Epithelial cell of umbilical artery (primary cell): ENCODE measurements around the gene PIP4P1. TPM values are rescaled to one million over a fixed set of nuclear protein-coding genes. Genes with fewer than 3 reads are reported as not detected.

ENCODE experiments used
- total RNA-seq: library from RNA; depleted of rRNA; stranded (reverse); fragments of >200 nt; gene quantifications from 2 replicates; pipeline ENCODE4 v1.2.3, GENCODE V29; 2014

PIP4P1 gene
- total RNA-seq, result 18.8 and 21.9 TPM in 2 replicates

GRCh38 chr14:20461225-20462141, at the start of gene PIP4P1:
Gene PIP4P1, minus strand, starts transcription at chr14:20461434. Its CDS starts 109 bp downstream, at chr14:20461325.

GRCh38 chr14:20469242-20469889, 8.1 kb upstream of the PIP4P1 start, which contains the start of gene PNP:
Gene PNP, plus strand, starts transcription at chr14:20469406. Its CDS starts 119 bp downstream, at chr14:20469525.

GRCh38 chr14:20454516-20455354, 6.5 kb downstream of the PIP4P1 start, which contains the start of the genes APEX1 and OSGEP:
Gene APEX1, plus strand, starts transcription at chr14:20455226. Its CDS starts 420 bp downstream, at chr14:20455646.
Gene OSGEP, minus strand, starts transcription at chr14:20454812. Its CDS starts 129 bp downstream, at chr14:20454683.

GRCh38 chr14:20435582-20436362, 25.5 kb downstream of the PIP4P1 start, which contains the start of gene KLHL33:
Gene KLHL33, minus strand, starts transcription at chr14:20436166. Its CDS starts 355 bp downstream, at chr14:20435811.

GRCh38 chr14:20412876-20413743, 48.1 kb downstream of the PIP4P1 start, which contains the start of gene TEP1:
Gene TEP1, minus strand, starts transcription at chr14:20413501. Its CDS starts 5,062 bp downstream, at chr14:20408439.

Other genes with a start within 250 kb of the PIP4P1 start
- not detected in 2 replicates for gene OR11H6, start 237.7 kb downstream of the PIP4P1 start, total RNA-seq
- not detected in 2 replicates for gene OR11H7, start 232.5 kb downstream of the PIP4P1 start, total RNA-seq
- not detected in 2 replicates for gene OR11H4, start 222.1 kb downstream of the PIP4P1 start, total RNA-seq
- 26.0 and 79.2 TPM in 2 replicates for gene TTC5, start 155.5 kb downstream of the PIP4P1 start, total RNA-seq
- 36.2 and 50.7 TPM in 2 replicates for gene CCNB1IP1, start 128.2 kb downstream of the PIP4P1 start, total RNA-seq
- gene PARP2, start 117.8 kb downstream of the PIP4P1 start, total RNA-seq, result 8.8 and 10.5 TPM in 2 replicates
- 12.3 and 18.2 TPM in 2 replicates for gene TEP1, start 47.9 kb downstream of the PIP4P1 start, total RNA-seq
- gene KLHL33, start 25.3 kb downstream of the PIP4P1 start, total RNA-seq, result not detected in 2 replicates
- gene OSGEP, start 6.6 kb downstream of the PIP4P1 start, total RNA-seq, result 44.8 and 46.2 TPM in 2 replicates
- 104 and 113 TPM in 2 replicates for gene APEX1, start 6.2 kb downstream of the PIP4P1 start, total RNA-seq
- 248 and 374 TPM in 2 replicates for gene PNP, start 8.0 kb upstream of the PIP4P1 start, total RNA-seq
- gene RNASE10, start 44.1 kb upstream of the PIP4P1 start, total RNA-seq, result 0.32 TPM in 1 of 2 replicates, not detected in the other
- not detected in 2 replicates for gene RNASE9, start 99.6 kb upstream of the PIP4P1 start, total RNA-seq
- gene RNASE11, start 126.6 kb upstream of the PIP4P1 start, total RNA-seq, result not detected in 2 replicates
- gene RNASE12, start 129.9 kb upstream of the PIP4P1 start, total RNA-seq, result not detected in 2 replicates
- gene OR6S1, start 180.3 kb upstream of the PIP4P1 start, total RNA-seq, result not detected in 2 replicates
- gene RNASE4, start 223.1 kb upstream of the PIP4P1 start, total RNA-seq, result 4.1 and 6.8 TPM in 2 replicates
- 3.6 and 5.5 TPM in 2 replicates for gene ANG, start 227.3 kb upstream of the PIP4P1 start, total RNA-seq